Stimulated activated naive CD8-positive, alpha-beta T cell treated with anti-CD3 and anti-CD28 coated beads, Interleukin-15, Interleukin-2, amounts not matched to agents 100 ng/mL and 50 ng/mL, for 24 hours (primary cell): ENCODE measurements around the gene MPI.
A peak's percentile ranks its signal among the peaks of the same experiment; 100 is the strongest.

Experiments
- H3K27ac Mint-ChIP-seq: one replicate; pipeline ENCODE4 v1.8.0; 2021; ENCODE audit warnings: mild to moderate bottlenecking, mixed read lengths
- H3K27me3 Mint-ChIP-seq: one replicate; pipeline ENCODE4 v1.8.0; 2021; ENCODE audit warnings: mixed read lengths
- H3K36me3 Mint-ChIP-seq: one replicate; pipeline ENCODE4 v1.8.0; 2021; ENCODE audit warnings: low read depth, mixed read lengths
- H3K4me1 Mint-ChIP-seq: one replicate; pipeline ENCODE4 v1.8.0; 2021; ENCODE audit warnings: low read depth, mixed read lengths
- H3K4me3 Mint-ChIP-seq: one replicate; pipeline ENCODE4 v1.8.0; 2021; ENCODE audit warnings: mild to moderate bottlenecking, mixed read lengths
- H3K9me3 Mint-ChIP-seq: one replicate; pipeline ENCODE4 v1.8.0; 2021; ENCODE audit warnings: mixed read lengths

Gene MPI

GRCh38 chr15:74889883-74890664, at the start of gene MPI:
TSS of gene MPI (plus strand) at chr15:74890042. CDS start at chr15:74890074, 32 bp downstream.
- peaks cover 26% of the 10 kb centered on the region for H3K36me3 Mint-ChIP-seq
- no peaks in the 10 kb centered on the region for H3K27me3 Mint-ChIP-seq
- H3K27ac Mint-ChIP-seq, result peak within 1 kb of the TSS; percentile 94
- H3K4me1 Mint-ChIP-seq, result peaks cover 46% of the 10 kb centered on the region
- peak within 1 kb of the TSS; percentile 91 for H3K4me3 Mint-ChIP-seq
- H3K9me3 Mint-ChIP-seq, result no peaks in the 10 kb centered on the region

GRCh38 chr15:74840851-74841775, 48.7 kb upstream of the MPI start:
- H3K27me3 Mint-ChIP-seq, result no peaks in the 10 kb centered on the region
- no peaks in the 10 kb centered on the region for H3K9me3 Mint-ChIP-seq
- H3K4me1 Mint-ChIP-seq, result peaks cover 50% of the 10 kb centered on the region
- peak overlapping the region; percentile 71 for H3K27ac Mint-ChIP-seq
- peak overlapping the region; percentile 92 for H3K4me3 Mint-ChIP-seq
- H3K36me3 Mint-ChIP-seq, result peaks cover 23% of the 10 kb centered on the region

- H3K4me1 Mint-ChIP-seq, result peaks cover 52% of the 10 kb centered on the region
- no peaks in the 10 kb centered on the region for H3K27me3 Mint-ChIP-seq
- peaks cover 27% of the 10 kb centered on the region for H3K36me3 Mint-ChIP-seq
- no peaks in the 10 kb centered on the region for H3K9me3 Mint-ChIP-seq
- H3K27ac Mint-ChIP-seq, result peak overlapping the region; percentile 71
- peak overlapping the region; percentile 92 for H3K4me3 Mint-ChIP-seq
Measured at GRCh38 chr15:74841891-74842373, 47.9 kb upstream of the MPI start.

GRCh38 chr15:74842581-74843444, 47.0 kb upstream of the MPI start, which contains the start of gene ULK3:
TSS of gene ULK3 (minus strand) at chr15:74843156. CDS start at chr15:74843105, 51 bp downstream.
- H3K4me1 Mint-ChIP-seq, result peaks cover 52% of the 10 kb centered on the region
- peak within 1 kb of the TSS; percentile 92 for H3K4me3 Mint-ChIP-seq
- H3K27me3 Mint-ChIP-seq, result no peaks in the 10 kb centered on the region
- H3K9me3 Mint-ChIP-seq, result no peaks in the 10 kb centered on the region
- peaks cover 31% of the 10 kb centered on the region for H3K36me3 Mint-ChIP-seq
- peak within 1 kb of the TSS; percentile 95 for H3K27ac Mint-ChIP-seq

- peaks cover 34% of the 10 kb centered on the region for H3K36me3 Mint-ChIP-seq
- no peaks in the 10 kb centered on the region for H3K27me3 Mint-ChIP-seq
- H3K4me3 Mint-ChIP-seq, result peak overlapping the region; percentile 87
- peak overlapping the region; percentile 95 for H3K27ac Mint-ChIP-seq
- peaks cover 52% of the 10 kb centered on the region for H3K4me1 Mint-ChIP-seq
- no peaks in the 10 kb centered on the region for H3K9me3 Mint-ChIP-seq
Measured at GRCh38 chr15:74843445-74843828, 46.4 kb upstream of the MPI start.

GRCh38 chr15:74843891-74844299, 45.9 kb upstream of the MPI start:
- no peaks in the 10 kb centered on the region for H3K9me3 Mint-ChIP-seq

GRCh38 chr15:74844319-74845207, 45.3 kb upstream of the MPI start:
- Mint-ChIP-seq H3K4me1 (peaks cover 52% of the 10 kb centered on the region), H3K27me3 (no peaks in the 10 kb centered on the region), H3K27ac (peak overlapping the region; percentile 95), H3K9me3 (no peaks in the 10 kb centered on the region), H3K36me3 (peaks cover 41% of the 10 kb centered on the region), H3K4me3 (peak overlapping the region; percentile 37)

More at GRCh38 chr15:74843891-74844299, 45.9 kb upstream of the MPI start:
- H3K27me3 Mint-ChIP-seq, result no peaks in the 10 kb centered on the region
- H3K27ac Mint-ChIP-seq, result peak overlapping the region; percentile 95
- H3K36me3 Mint-ChIP-seq, result peaks cover 38% of the 10 kb centered on the region
- H3K4me3 Mint-ChIP-seq, result peak overlapping the region; percentile 87
- peaks cover 52% of the 10 kb centered on the region for H3K4me1 Mint-ChIP-seq

GRCh38 chr15:74845208-74845568, 44.7 kb upstream of the MPI start:
- H3K36me3 Mint-ChIP-seq, result peaks cover 45% of the 10 kb centered on the region
- no peaks in the 10 kb centered on the region for H3K27me3 Mint-ChIP-seq
- peak overlapping the region; percentile 37 for H3K4me3 Mint-ChIP-seq
- H3K4me1 Mint-ChIP-seq, result peaks cover 52% of the 10 kb centered on the region
- no peaks in the 10 kb centered on the region for H3K9me3 Mint-ChIP-seq
- peak overlapping the region; percentile 95 for H3K27ac Mint-ChIP-seq

- H3K27me3 Mint-ChIP-seq, result no peaks in the 10 kb centered on the region
- H3K4me3 Mint-ChIP-seq, result peak overlapping the region; percentile 37
- peak overlapping the region; percentile 95 for H3K27ac Mint-ChIP-seq
- H3K9me3 Mint-ChIP-seq, result no peaks in the 10 kb centered on the region
- peaks cover 51% of the 10 kb centered on the region for H3K4me1 Mint-ChIP-seq
- peaks cover 45% of the 10 kb centered on the region for H3K36me3 Mint-ChIP-seq
Measured at GRCh38 chr15:74845581-74845980, 44.3 kb upstream of the MPI start.

GRCh38 chr15:74847432-74847831, 42.4 kb upstream of the MPI start:
- H3K4me3 Mint-ChIP-seq, result no peak overlapping the region
- peaks cover 33% of the 10 kb centered on the region for H3K4me1 Mint-ChIP-seq
- H3K27me3 Mint-ChIP-seq, result no peaks in the 10 kb centered on the region
- H3K9me3 Mint-ChIP-seq, result no peaks in the 10 kb centered on the region
- H3K27ac Mint-ChIP-seq, result no peak overlapping the region
- peaks cover 34% of the 10 kb centered on the region for H3K36me3 Mint-ChIP-seq

- no peaks in the 10 kb centered on the region for H3K9me3 Mint-ChIP-seq
- H3K27ac Mint-ChIP-seq, result no peak overlapping the region
- H3K36me3 Mint-ChIP-seq, result peaks cover 34% of the 10 kb centered on the region
- no peak overlapping the region for H3K4me3 Mint-ChIP-seq
- peaks cover 9% of the 10 kb centered on the region for H3K4me1 Mint-ChIP-seq
- H3K27me3 Mint-ChIP-seq, result no peaks in the 10 kb centered on the region
Measured at GRCh38 chr15:74850393-74850792, 39.4 kb upstream of the MPI start.

GRCh38 chr15:74851960-74852359, 37.9 kb upstream of the MPI start:
- Mint-ChIP-seq H3K9me3 (no peaks in the 10 kb centered on the region), H3K4me1 (peaks cover 8% of the 10 kb centered on the region), H3K27ac (no peak overlapping the region), H3K27me3 (no peaks in the 10 kb centered on the region), H3K4me3 (no peak overlapping the region), H3K36me3 (peaks cover 27% of the 10 kb centered on the region)

GRCh38 chr15:74854453-74855022, 35.3 kb upstream of the MPI start:
- Mint-ChIP-seq H3K4me3 (no peak overlapping the region), H3K36me3 (peaks cover 17% of the 10 kb centered on the region), H3K27ac (no peak overlapping the region), H3K4me1 (peaks cover 34% of the 10 kb centered on the region), H3K9me3 (no peaks in the 10 kb centered on the region), H3K27me3 (no peaks in the 10 kb centered on the region)
